T-helper 1 cell (primary cell): ENCODE results near the gene CNPY4.
A peak's percentile ranks its signal among the peaks of the same experiment; 100 is the strongest.

Experiments used
- DNase-seq, 5 donors: peaks; one replicate each; pipeline ENCODE4 v3.0.0-alpha.2; 2012 to 2020

The CNPY4 gene

GRCh38 chr7:100152937-100153666 lies 33.7 kb downstream of the CNPY4 start:
- DNase-seq, result no peak

GRCh38 chr7:100153708-100154535 lies 34.5 kb downstream of the CNPY4 start:
- DNase-seq, result no peak

- no peak for DNase-seq
These were observed 35.4 kb downstream of the CNPY4 start for GRCh38 chr7:100154651-100155491.

GRCh38 chr7:100155553-100156317 lies 36.3 kb downstream of the CNPY4 start:
- DNase-seq, result no peak

GRCh38 chr7:100156331-100157068 lies 37.1 kb downstream of the CNPY4 start:
- peak in 1 of 5 donors; percentile 14 for DNase-seq

GRCh38 chr7:100157069-100157333 lies 37.6 kb downstream of the CNPY4 start:
- no peak for DNase-seq

- DNase-seq, result no peak
These were observed 38.1 kb downstream of the CNPY4 start for GRCh38 chr7:100157334-100158228.

GRCh38 chr7:100158229-100159098 lies 39.0 kb downstream of the CNPY4 start, which contains the start of gene TRAPPC14:
TSS of gene TRAPPC14 (minus strand) at chr7:100158723. CDS start at chr7:100158499, 224 bp downstream.
- DNase-seq, result peak; percentile 76 to 89 (median 87)

- DNase-seq, result no peak
These were observed 39.7 kb downstream of the CNPY4 start for GRCh38 chr7:100159099-100159623.

GRCh38 chr7:100160067-100160466 lies 40.6 kb downstream of the CNPY4 start:
- no peak for DNase-seq

- peak in 1 of 5 donors; percentile 32 for DNase-seq
These were observed 43.6 kb downstream of the CNPY4 start for GRCh38 chr7:100163006-100163531.

- DNase-seq, result no peak
These were observed 44.4 kb downstream of the CNPY4 start for GRCh38 chr7:100163871-100164270.

GRCh38 chr7:100166317-100166940 lies 47.0 kb downstream of the CNPY4 start:
- peak in 2 of 5 donors; percentile 12 to 48 for DNase-seq

GRCh38 chr7:100166970-100167911 lies 47.8 kb downstream of the CNPY4 start:
- no peak for DNase-seq

GRCh38 chr7:100167912-100168323 lies 48.5 kb downstream of the CNPY4 start:
- no peak for DNase-seq

GRCh38 chr7:100169147-100169850 lies 49.9 kb downstream of the CNPY4 start:
- no peak for DNase-seq
